Measurements from ENCODE around the gene CTCF.

- TF ChIP-seq, protein P1, sequence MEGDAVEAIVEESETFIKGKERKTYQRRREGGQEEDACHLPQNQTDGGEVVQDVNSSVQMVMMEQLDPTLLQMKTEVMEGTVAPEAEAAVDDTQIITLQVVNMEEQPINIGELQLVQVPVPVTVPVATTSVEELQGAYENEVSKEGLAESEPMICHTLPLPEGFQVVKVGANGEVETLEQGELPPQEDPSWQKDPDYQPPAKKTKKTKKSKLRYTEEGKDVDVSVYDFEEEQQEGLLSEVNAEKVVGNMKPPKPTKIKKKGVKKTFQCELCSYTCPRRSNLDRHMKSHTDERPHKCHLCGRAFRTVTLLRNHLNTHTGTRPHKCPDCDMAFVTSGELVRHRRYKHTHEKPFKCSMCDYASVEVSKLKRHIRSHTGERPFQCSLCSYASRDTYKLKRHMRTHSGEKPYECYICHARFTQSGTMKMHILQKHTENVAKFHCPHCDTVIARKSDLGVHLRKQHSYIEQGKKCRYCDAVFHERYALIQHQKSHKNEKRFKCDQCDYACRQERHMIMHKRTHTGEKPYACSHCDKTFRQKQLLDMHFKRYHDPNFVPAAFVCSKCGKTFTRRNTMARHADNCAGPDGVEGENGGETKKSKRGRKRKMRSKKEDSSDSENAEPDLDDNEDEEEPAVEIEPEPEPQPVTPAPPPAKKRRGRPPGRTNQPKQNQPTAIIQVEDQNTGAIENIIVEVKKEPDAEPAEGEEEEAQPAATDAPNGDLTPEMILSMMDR (IDR thresholded peaks at IDR 0.05 in 8 of 11, conservative IDR thresholded peaks at IDR 0.05 in 3 of 11), result no peak
- TF ChIP-seq POLR2A (IDR thresholded peaks at IDR 0.05) (no peak), POLR2AphosphoS5 (IDR thresholded peaks at IDR 0.05) (no peak)
Observed at GRCh38 chr16:67555795-67556212, 6.5 kb upstream of the CTCF start.

Measured in spleen (tissue), 7 donors.